Heart right ventricle (tissue), 16 donors: ENCODE results near the gene RNU6-7. TPM values are rescaled to one million over a fixed set of nuclear protein-coding genes. Genes with fewer than 3 reads are reported as not detected.

Experiments
- ATAC-seq, 8 donors: fragments of 200-7000 bp; cut with Tn5 transposase; one replicate each; pipeline ENCODE4 v1.9.1; 2020; ENCODE audit warnings: mild to moderate bottlenecking in 8 of 8, moderate library complexity in 8 of 8, moderate number of reproducible peaks in 1 of 8
- DNase-seq, 2 donors: peaks; one replicate each; pipeline ENCODE4 v3.0.0-alpha.2; 2020
- H3K27ac ChIP-seq, 10 donors: fragments of 200-600 bp; sonication (generic) in 2 of 10; one replicate each; pipeline versions ENCODE4 v1.5.0 to v1.8.0; 2020 to 2022; ENCODE audit warnings: mild to moderate bottlenecking in 3 of 10
- H3K27me3 ChIP-seq, 7 donors: fragments of 200-600 bp; one replicate each; pipeline ENCODE4 v1.8.0; 2021 to 2022; ENCODE audit warnings: mild to moderate bottlenecking in 2 of 7
- H3K36me3 ChIP-seq, 9 donors: fragments of 200-600 bp; sonication (generic) in 1 of 9; one replicate each; pipeline versions ENCODE4 v1.5.0 to v1.8.0; 2020 to 2022; ENCODE audit warnings: mild to moderate bottlenecking in 2 of 9
- H3K4me1 ChIP-seq, 9 donors: fragments of 200-600 bp; sonication (generic) in 1 of 9; one replicate each; pipeline versions ENCODE4 v1.5.0 to v1.8.0; 2020 to 2022; ENCODE audit warnings: mild to moderate bottlenecking in 4 of 9
- H3K4me3 ChIP-seq, 10 donors: fragments of 200-600 bp; sonication (generic) in 2 of 10; one replicate each; pipeline versions ENCODE4 v1.5.0 to v1.8.0; 2020 to 2022; ENCODE audit warnings: mild to moderate bottlenecking in 7 of 10, moderate library complexity in 2 of 10
- H3K9me3 ChIP-seq, 11 donors: fragments of 200-600 bp in 10 of 11; sonication (generic) in 2 of 11; one replicate each; pipeline versions ENCODE4 v1.5.0 to v1.8.0; 2013 to 2022; ENCODE audit warnings: mild to moderate bottlenecking in 2 of 11, control low read depth in 1 of 11, moderate library complexity in 1 of 11
- WGBS, 2 donors: extraction: QIAGEN DNeasy Blood & Tissue Kit; methylation state at CpG; one replicate each; pipeline ENCODE4 v1.1.7; 2013; ENCODE audit warnings: inconsistent platforms in 1 of 2; 5-methylcytosine and 5-hydroxymethylcytosine counted together
- intact Hi-C, 10 donors: fragments of 100-400 bp; cut with DNase I; formaldehyde crosslinking; loops; one replicate each; pipeline versions ENCODE4 v1.11.1 to v1.14.2; 2022
- polyA plus RNA-seq, 2 donors: library from polyadenylated mRNA; stranded (reverse); fragments of 200-250 nt; gene quantifications; one replicate each; pipeline ENCODE4 v1.2.3, GENCODE V29; 2013
- total RNA-seq, 10 donors: library from RNA; stranded (reverse); fragmentation: NEBNext Ultra II Directional in 3 of 10; extraction: Animal tissue kit (Norgen Biotek cat#: 25700) in 3 of 10; gene quantifications; one replicate each; pipeline versions ENCODE4 v1.2.1 to v1.2.4, GENCODE V29; 2021 to 2023
- TF ChIP-seq, protein P1 (sequence below), 9 donors: fragments of 200-600 bp; sonication (generic) in 2 of 9; IDR thresholded peaks; one replicate each; pipeline versions ENCODE4 v1.5.0 to v1.8.0; 2021 to 2022; ENCODE audit warnings: antibody characterized with exemption in 9 of 9, mild to moderate bottlenecking in 5 of 9, moderate library complexity in 1 of 9
- donor health status: Arrhythmogenic right ventricular cardiomyopathy.
- donor health status: ischemic (EF 13 %, LVEDD 7.1; RV severe dilation, severe dysfunction).
- donor health status: healthy with polysubstance abuse.
- donor health status: DM: no; HTN: yes; CAD: no.
- donor health status: DM: no; HTN: no; CAD: no.
- donor health status: ischemic (EF 25% LVEDD 6.9; RV normal size, moderate dysfunction).
- donor health status: ischemic (EF 25% LVEDD 5.7; RV mildly dilated, moderate dysfunction).
- donor health status: healthy.
- donor health status: DM: yes; HTN: yes; CAD: no.
- donor health status: Ischemic cardiomyopathy.
- donor health status: ischemic (EF 35%, LVEDD 5.7; RV mildly dilated, moderate dysfunction).
- donor health status: nonischemic (EF 11% LVEDD 7.7; RV severe dilation, severe dysfunction).
- donor health status: DM: yes; HTN: yes; CAD: no.
- donor health status: PGD.
- donor health status: ischemic (EF 29% LVEDD 5.4; RV normal size, mild dysfunction).
- donor health status: nonischemic (EF 23%, LVEDD 6.1; RV moderate dilation, normal function).

RNU6-7 gene
- total and polyA plus RNA-seq, 12 donors, result not detected

- H3K4me3 ChIP-seq, result no peak overlapping the region
- no peak for DNase-seq
- no peak for ATAC-seq
- H3K9me3 ChIP-seq, result no peaks in the 10 kb centered on the region
- peaks cover 0 to 30% (median 9%) of the 10 kb centered on the region in 9 donors for H3K4me1 ChIP-seq
- intact Hi-C loops, result loop anchor here (5.0 to 10.0 kb wide), 14 partner anchors 48 to 738 kb away; partner anchors contain the start of genes ARHGAP5 (in 3 of the 10), NUBPL (in 1 of the 10), RNU6-7 (in 1 of the 10) and RNU6-8 (in 1 of the 10)
- WGBS, 2 donors, result 80 to 82% methylated on average over 3 of the region's 3 CpGs
- TF ChIP-seq, protein P1, sequence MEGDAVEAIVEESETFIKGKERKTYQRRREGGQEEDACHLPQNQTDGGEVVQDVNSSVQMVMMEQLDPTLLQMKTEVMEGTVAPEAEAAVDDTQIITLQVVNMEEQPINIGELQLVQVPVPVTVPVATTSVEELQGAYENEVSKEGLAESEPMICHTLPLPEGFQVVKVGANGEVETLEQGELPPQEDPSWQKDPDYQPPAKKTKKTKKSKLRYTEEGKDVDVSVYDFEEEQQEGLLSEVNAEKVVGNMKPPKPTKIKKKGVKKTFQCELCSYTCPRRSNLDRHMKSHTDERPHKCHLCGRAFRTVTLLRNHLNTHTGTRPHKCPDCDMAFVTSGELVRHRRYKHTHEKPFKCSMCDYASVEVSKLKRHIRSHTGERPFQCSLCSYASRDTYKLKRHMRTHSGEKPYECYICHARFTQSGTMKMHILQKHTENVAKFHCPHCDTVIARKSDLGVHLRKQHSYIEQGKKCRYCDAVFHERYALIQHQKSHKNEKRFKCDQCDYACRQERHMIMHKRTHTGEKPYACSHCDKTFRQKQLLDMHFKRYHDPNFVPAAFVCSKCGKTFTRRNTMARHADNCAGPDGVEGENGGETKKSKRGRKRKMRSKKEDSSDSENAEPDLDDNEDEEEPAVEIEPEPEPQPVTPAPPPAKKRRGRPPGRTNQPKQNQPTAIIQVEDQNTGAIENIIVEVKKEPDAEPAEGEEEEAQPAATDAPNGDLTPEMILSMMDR (IDR thresholded peaks at IDR 0.05), result no peak
- no peak overlapping the region for H3K27ac ChIP-seq
- H3K27me3 ChIP-seq, result no peaks in the 10 kb centered on the region
- H3K36me3 ChIP-seq, result no peaks in the 10 kb centered on the region
Observed at GRCh38 chr14:32250681-32251080, 48.8 kb downstream of the RNU6-7 start.

DNA sequence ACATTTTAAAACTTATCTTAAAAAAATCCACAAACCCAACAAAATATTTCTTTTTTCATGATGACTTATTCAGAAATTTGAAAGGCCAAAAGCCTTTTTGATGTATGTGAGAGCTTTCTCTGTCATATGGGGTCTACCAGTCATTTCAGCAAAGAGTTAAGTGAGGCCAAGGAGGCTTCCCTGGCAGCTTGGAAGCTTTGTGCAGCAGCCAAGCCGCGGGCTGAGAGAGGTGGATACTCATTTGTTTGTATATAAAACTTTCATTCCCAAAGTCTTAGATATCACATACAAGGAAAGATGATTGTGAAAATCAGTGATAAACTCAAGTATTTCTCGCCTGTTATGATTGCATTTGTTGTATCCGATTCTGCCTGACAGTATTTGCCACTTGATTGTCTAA lies 49.7 kb downstream of the RNU6-7 start:
- Histone ChIP-seq H3K27me3 (no peaks in the 10 kb centered on the region), H3K36me3 (no peaks in the 10 kb centered on the region), H3K4me3 (no peak overlapping the region), H3K4me1 (peaks cover 0 to 36% (median 9%) of the 10 kb centered on the region in 9 donors), H3K9me3 (no peaks in the 10 kb centered on the region), H3K27ac (peak overlapping the region in 5 of 10 donors; percentile 8 to 44 (median 23))
- TF ChIP-seq, protein P1 (IDR thresholded peaks at IDR 0.05), result no peak
- WGBS, 2 donors, result 49 to 54% methylated on average over 4 of the region's 4 CpGs
- intact Hi-C loops, result loop anchor here (5.0 to 10.0 kb wide), 14 partner anchors 49 to 739 kb away; partner anchors contain the start of genes ARHGAP5 (in 3 of the 10), NUBPL (in 1 of the 10), RNU6-7 (in 1 of the 10) and RNU6-8 (in 1 of the 10)
- ATAC-seq (no peak), DNase-seq (no peak)

Other genes starting within 250 kb of the RNU6-7 start
- gene ARHGAP5, start 124.7 kb upstream of the RNU6-7 start, total RNA-seq, result 100 to 1,000 TPM; 171 to 301 (median 240) TPM
- 10 to 100 TPM; 20.7 to 27.0 TPM for gene ARHGAP5, start 124.7 kb upstream of the RNU6-7 start, polyA plus RNA-seq
- gene RNU6-8, start 1.2 kb downstream of the RNU6-7 start, total RNA-seq, result not detected
- not detected for gene RNU6-8, start 1.2 kb downstream of the RNU6-7 start, polyA plus RNA-seq
- 100 to 1,000 TPM; 164 to 332 (median 270) TPM for gene AKAP6, start 127.3 kb downstream of the RNU6-7 start, total RNA-seq
- 10 to 100 TPM; 13.5 to 14.0 TPM for gene AKAP6, start 127.3 kb downstream of the RNU6-7 start, polyA plus RNA-seq